Measurements from ENCODE around the gene VWC2.

- TF ChIP-seq POLR2AphosphoS5 (IDR thresholded peaks at IDR 0.05) (no peak), CTCF (IDR thresholded peaks at IDR 0.05) (no peak), POLR2A (IDR thresholded peaks at IDR 0.05) (no peak), EP300 (IDR thresholded peaks at IDR 0.05) (no peak)
Measured at GRCh38 chr7:49839863-49840645, 66.6 kb downstream of the VWC2 start.
